SK-N-SH (cell line): ENCODE measurements around the gene MPHOSPH8. TPM values are rescaled to one million over a fixed set of nuclear protein-coding genes. Genes with fewer than 3 reads are reported as not detected.

Experiments used
- CTCF ChIA-PET: fragments of 300-600, 350-600 bp; formaldehyde crosslinking; extraction: SDS; loops from one replicate; lab custom pipeline; 2021; lab: Yijun Ruan, JAX
- POLR2A ChIA-PET: fragments of 350-600 bp; sonication (Branson Sonifier 250); formaldehyde crosslinking; extraction: SDS; loops from one replicate; lab custom pipeline; 2020; ENCODE audit warnings: antibody characterized with exemption, inconsistent platforms; lab: Yijun Ruan, JAX
- DNase-seq: peaks from one replicate; pipeline ENCODE4 v3.0.0; 2012
- H2AFZ ChIP-seq: fragments of 200-600 bp; sonication (generic); 2 replicates; pipeline ENCODE4 v1.8.1; 2016; ENCODE audit warnings: antibody characterized with exemption, mild to moderate bottlenecking, low read depth
- H3F3A ChIP-seq: fragments of 200-600 bp; sonication (generic); replicated peaks from 2 replicates; pipeline ENCODE3; 2016; ENCODE audit warnings: antibody characterized with exemption, mild to moderate bottlenecking; ENCODE audit not compliant: insufficient read depth
- H3K27ac ChIP-seq, 2 experiments: fragments of 200-500 bp in 1 of 2; fragments of 200-600 bp in 1 of 2; sonication (Bioruptor generic) in 1 of 2; sonication (generic), shearing (Covaris generic) in 1 of 2; 2 replicates each; pipeline versions ENCODE4 v1.5.1 to v1.6.1; 2014 to 2016; ENCODE audit warnings: low read depth in 2 of 2, inconsistent platforms in 1 of 2, low read length in 1 of 2, mild to moderate bottlenecking in 1 of 2, mixed read lengths in 1 of 2
- H3K27me3 ChIP-seq: fragments of 200-600 bp; sonication (generic), shearing (Covaris generic); 2 replicates; pipeline ENCODE4 v1.6.1; 2016; ENCODE audit warnings: mixed run types; ENCODE audit not compliant: insufficient read depth
- H3K36me3 ChIP-seq, 2 experiments: fragments of 200-500 bp in 1 of 2; fragments of 200-600 bp in 1 of 2; sonication (Bioruptor generic) in 1 of 2; sonication (generic) in 1 of 2; replicated peaks in 1 of 2; 2 replicates each; pipeline versions ENCODE3 to v1.5.1; 2014 to 2016; ENCODE audit warnings: low read length in 1 of 2, mild to moderate bottlenecking in 1 of 2; ENCODE audit not compliant: insufficient read depth in 2 of 2, control insufficient read depth in 1 of 2
- H3K4me1 ChIP-seq, 2 experiments: fragments of 200-500 bp in 1 of 2; fragments of 200-600 bp in 1 of 2; sonication (Bioruptor generic) in 1 of 2; sonication (generic), shearing (Covaris generic) in 1 of 2; 2 replicates each; pipeline versions ENCODE4 v1.5.1 to v1.6.1; 2014 to 2016; ENCODE audit warnings: low read depth in 1 of 2, low read length in 1 of 2, mixed run types in 1 of 2; ENCODE audit not compliant: insufficient read depth in 2 of 2, control insufficient read depth in 1 of 2
- H3K4me2 ChIP-seq: fragments of 200-600 bp; sonication (generic), shearing (Covaris generic); 2 replicates; pipeline ENCODE4 v1.6.1; 2017; ENCODE audit warnings: mixed run types
- H3K4me3 ChIP-seq, 2 experiments: fragments of 200-500 bp in 1 of 2; fragments of 200-600 bp in 1 of 2; sonication (Bioruptor generic) in 1 of 2; sonication (generic), shearing (Covaris generic) in 1 of 2; 2 replicates each; pipeline versions ENCODE4 v1.5.1 to v1.8.1; 2014 to 2016; ENCODE audit warnings: low read depth in 2 of 2, inconsistent platforms in 1 of 2, low read length in 1 of 2, mild to moderate bottlenecking in 1 of 2, mixed read lengths in 1 of 2, moderate library complexity in 1 of 2
- H3K79me2 ChIP-seq: fragments of 200-600 bp; sonication (generic); 2 replicates; pipeline ENCODE4 v1.8.1; 2017; ENCODE audit warnings: mild to moderate bottlenecking; ENCODE audit not compliant: insufficient read depth
- H3K9ac ChIP-seq: fragments of 200-600 bp; sonication (generic); 2 replicates; pipeline ENCODE4 v1.6.1; 2017; ENCODE audit warnings: mixed run types
- H3K9me2 ChIP-seq: fragments of 200-600 bp; sonication (generic); 2 replicates; pipeline ENCODE4 v1.6.1; 2017; ENCODE audit warnings: mixed run types
- H3K9me3 ChIP-seq: fragments of 200-600 bp; sonication (generic); 2 replicates; pipeline ENCODE4 v1.6.1; 2017; ENCODE audit warnings: mixed run types, mild to moderate bottlenecking, moderate library complexity
- H4K20me1 ChIP-seq: fragments of 200-600 bp; sonication (generic); 2 replicates; pipeline ENCODE4 v1.6.1; 2017; ENCODE audit warnings: mild to moderate bottlenecking, mixed run types; ENCODE audit not compliant: insufficient read depth
- CHD2 ChIP-seq: fragments of 150-350 bp; IDR thresholded peaks from 2 replicates; pipeline ENCODE4 v1.6.1; 2018; ENCODE audit warnings: low read length; ENCODE audit not compliant: partially characterized antibody
- ELF1 ChIP-seq: IDR thresholded peaks from 2 replicates; pipeline ENCODE4 v1.4.0; 2012
- EP300 ChIP-seq, 2 experiments: IDR thresholded peaks; 2 replicates each; pipeline versions ENCODE4 v1.4.0 to v1.6.1; 2012; ENCODE audit warnings: borderline replicate concordance in 1 of 2, low read depth in 1 of 2, low read length in 1 of 2
- EZH2phosphoT487 ChIP-seq: fragments of 200-600 bp; sonication (generic); IDR thresholded peaks from 2 replicates; pipeline ENCODE4 v1.6.1; 2017; ENCODE audit warnings: low read depth, mixed run types, mild to moderate bottlenecking, antibody characterized with exemption, moderate library complexity, borderline replicate concordance
- FOSL2 ChIP-seq: IDR thresholded peaks from 2 replicates; pipeline ENCODE4 v1.4.0; 2012; ENCODE audit warnings: low read depth, mild to moderate bottlenecking, moderate library complexity, borderline replicate concordance
- FOXJ3 ChIP-seq: sonication (generic); formaldehyde crosslinking; IDR thresholded peaks from 2 replicates; pipeline ENCODE4 v1.5.1; 2020; ENCODE audit warnings: mild to moderate bottlenecking, missing genetic modification reagents
- FOXM1 ChIP-seq: IDR thresholded peaks from 2 replicates; pipeline ENCODE4 v1.4.0; 2012; ENCODE audit warnings: low read depth, mild to moderate bottlenecking
- GABPA ChIP-seq: IDR thresholded peaks from 2 replicates; pipeline ENCODE4 v1.4.0; 2012; ENCODE audit warnings: low read depth, mild to moderate bottlenecking
- IRF3 ChIP-seq: fragments of 150-350 bp; IDR thresholded peaks from 2 replicates; pipeline ENCODE4 v1.6.1; 2016; ENCODE audit warnings: mild to moderate bottlenecking, low read depth, low read length
- MEF2A ChIP-seq: IDR thresholded peaks from 2 replicates; pipeline ENCODE4 v1.4.0; 2012; ENCODE audit warnings: low read depth, borderline replicate concordance
- NFIC ChIP-seq: IDR thresholded peaks from 2 replicates; pipeline ENCODE4 v1.4.0; 2012; ENCODE audit warnings: borderline replicate concordance
- NRF1 ChIP-seq: IDR thresholded peaks from 2 replicates; pipeline ENCODE4 v1.6.1; 2012; ENCODE audit warnings: low read depth, mild to moderate bottlenecking, low read length
- RCOR1 ChIP-seq: fragments of 150-350 bp; IDR thresholded peaks from 2 replicates; pipeline ENCODE4 v1.6.1; 2017; ENCODE audit warnings: antibody characterized with exemption, low read length
- RFX5 ChIP-seq: IDR thresholded peaks from 2 replicates; pipeline ENCODE4 v1.6.1; 2012; ENCODE audit warnings: mild to moderate bottlenecking, improper control_type of control experiment, low read length
- SMC3 ChIP-seq: IDR thresholded peaks from 2 replicates; pipeline ENCODE4 v1.6.1; 2012; ENCODE audit warnings: low read depth, low read length, improper control_type of control experiment
- TCF12 ChIP-seq: IDR thresholded peaks from 2 replicates; pipeline ENCODE4 v1.4.0; 2012
- TEAD4 ChIP-seq: IDR thresholded peaks from 2 replicates; pipeline ENCODE4 v1.4.0; 2012; ENCODE audit warnings: mild to moderate bottlenecking, borderline replicate concordance; ENCODE audit not compliant: insufficient read depth
- USF1 ChIP-seq: IDR thresholded peaks from 2 replicates; pipeline ENCODE4 v1.4.0; 2012; ENCODE audit warnings: low read depth, borderline replicate concordance
- YY1 ChIP-seq: IDR thresholded peaks from 2 replicates; pipeline ENCODE4 v1.4.0; 2012; ENCODE audit warnings: low read depth, mild to moderate bottlenecking
- WGBS: methylation state at CpG from one replicate; pipeline ENCODE4 v1.1.6; 2017; ENCODE audit warnings: low lambda C conversion rate; 5-methylcytosine and 5-hydroxymethylcytosine counted together
- polyA plus RNA-seq, 3 experiments: library from polyadenylated mRNA; depleted of rRNA; stranded (reverse); fragments of >200 nt; gene quantifications; 2 replicates each; pipeline ENCODE4 v1.2.3, GENCODE V29; 2012
- TF ChIP-seq, protein P1 (sequence below): IDR thresholded peaks from 2 replicates; pipeline ENCODE4 v1.6.1; 2012; ENCODE audit warnings: mild to moderate bottlenecking, low read depth, low read length, moderate library complexity
- TF ChIP-seq, protein P2 (sequence below): fragments of 200-600 bp; sonication (generic); IDR thresholded peaks from 2 replicates; pipeline ENCODE4 v1.6.1; 2017; ENCODE audit warnings: antibody characterized with exemption, mild to moderate bottlenecking, moderate library complexity
- TF ChIP-seq, protein P3 (sequence below): IDR thresholded peaks from 2 replicates; pipeline ENCODE4 v1.4.0; 2012; ENCODE audit warnings: low read depth

Gene MPHOSPH8
- polyA plus RNA-seq, 1 of the 3 experiments (the other 2 are of a cell fraction): 11.1 TPM

GRCh38 chr13:19658831-19659230 is 25.4 kb downstream of the MPHOSPH8 start:
- Histone ChIP-seq H3K9me3 (no peaks in the 10 kb centered on the region), H3K4me2 (no peak overlapping the region), H3K4me3 (no peak overlapping the region), H3K9ac (no peak overlapping the region), H3K36me3 (peaks cover 18 to 40% of the 10 kb centered on the region in 2 experiments), H4K20me1 (no peaks in the 10 kb centered on the region), H3K27me3 (no peaks in the 10 kb centered on the region), H3F3A (peaks cover 3% of the 10 kb centered on the region), H3K9me2 (no peaks in the 10 kb centered on the region), H2AFZ (no peak overlapping the region), H3K79me2 (no peaks in the 10 kb centered on the region), H3K4me1 (peaks cover 0 to 11% of the 10 kb centered on the region in 2 experiments; a peak in 1 of 4 replicates), H3K27ac (peak overlapping the region in 1 of 2 experiments; percentile 62; a peak in 1 of 4 replicates)
- no peak for TF ChIP-seq TCF12
- TF ChIP-seq ELF1: no peak
- no peak for TF ChIP-seq FOSL2
- no peak for TF ChIP-seq EP300 (IDR thresholded peaks at IDR 0.05; ENCODE audit: borderline replicate concordance in 1 of 2, low read depth in 1 of 2, low read length in 1 of 2)
- ChIA-PET CTCF (interaction anchor here (1.0 to 1.3 kb wide), 3 partner anchors 21 to 87 kb away, joined by 3 to 5 read pairs (median 3); no protein-coding TSS in a partner anchor), POLR2A (no interaction called here)
- no peak for DNase-seq

GRCh38 chr13:19661126-19661525 is 27.7 kb downstream of the MPHOSPH8 start:
- H3K9me3 ChIP-seq: no peaks in the 10 kb centered on the region
- peaks cover 24 to 41% of the 10 kb centered on the region in 2 experiments for H3K36me3 ChIP-seq
- CTCF ChIA-PET: interaction anchor here (1.1 kb wide), 2 partner anchors 10 to 18 kb away, joined by 3 to 5 read pairs; no protein-coding TSS in a partner anchor
- peaks cover 0 to 18% of the 10 kb centered on the region in 2 experiments; a peak in 1 of 4 replicates for H3K4me1 ChIP-seq
- no peak overlapping the region for H2AFZ ChIP-seq
- TF ChIP-seq GABPA (no peak), YY1 (no peak), CHD2 (no peak), RCOR1 (no peak), EP300 (IDR thresholded peaks at IDR 0.05; ENCODE audit: borderline replicate concordance in 1 of 2, low read depth in 1 of 2, low read length in 1 of 2) (no peak), MEF2A (no peak), FOSL2 (no peak), NRF1 (no peak), TEAD4 (no peak), RFX5 (no peak), NFIC (no peak), SMC3 (no peak), FOXJ3 (no peak), FOXM1 (no peak), USF1 (no peak), IRF3 (no peak), EZH2phosphoT487 (no peak)
- TF ChIP-seq, protein P1, sequence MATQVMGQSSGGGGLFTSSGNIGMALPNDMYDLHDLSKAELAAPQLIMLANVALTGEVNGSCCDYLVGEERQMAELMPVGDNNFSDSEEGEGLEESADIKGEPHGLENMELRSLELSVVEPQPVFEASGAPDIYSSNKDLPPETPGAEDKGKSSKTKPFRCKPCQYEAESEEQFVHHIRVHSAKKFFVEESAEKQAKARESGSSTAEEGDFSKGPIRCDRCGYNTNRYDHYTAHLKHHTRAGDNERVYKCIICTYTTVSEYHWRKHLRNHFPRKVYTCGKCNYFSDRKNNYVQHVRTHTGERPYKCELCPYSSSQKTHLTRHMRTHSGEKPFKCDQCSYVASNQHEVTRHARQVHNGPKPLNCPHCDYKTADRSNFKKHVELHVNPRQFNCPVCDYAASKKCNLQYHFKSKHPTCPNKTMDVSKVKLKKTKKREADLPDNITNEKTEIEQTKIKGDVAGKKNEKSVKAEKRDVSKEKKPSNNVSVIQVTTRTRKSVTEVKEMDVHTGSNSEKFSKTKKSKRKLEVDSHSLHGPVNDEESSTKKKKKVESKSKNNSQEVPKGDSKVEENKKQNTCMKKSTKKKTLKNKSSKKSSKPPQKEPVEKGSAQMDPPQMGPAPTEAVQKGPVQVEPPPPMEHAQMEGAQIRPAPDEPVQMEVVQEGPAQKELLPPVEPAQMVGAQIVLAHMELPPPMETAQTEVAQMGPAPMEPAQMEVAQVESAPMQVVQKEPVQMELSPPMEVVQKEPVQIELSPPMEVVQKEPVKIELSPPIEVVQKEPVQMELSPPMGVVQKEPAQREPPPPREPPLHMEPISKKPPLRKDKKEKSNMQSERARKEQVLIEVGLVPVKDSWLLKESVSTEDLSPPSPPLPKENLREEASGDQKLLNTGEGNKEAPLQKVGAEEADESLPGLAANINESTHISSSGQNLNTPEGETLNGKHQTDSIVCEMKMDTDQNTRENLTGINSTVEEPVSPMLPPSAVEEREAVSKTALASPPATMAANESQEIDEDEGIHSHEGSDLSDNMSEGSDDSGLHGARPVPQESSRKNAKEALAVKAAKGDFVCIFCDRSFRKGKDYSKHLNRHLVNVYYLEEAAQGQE: no peak
- TF ChIP-seq, protein P2, sequence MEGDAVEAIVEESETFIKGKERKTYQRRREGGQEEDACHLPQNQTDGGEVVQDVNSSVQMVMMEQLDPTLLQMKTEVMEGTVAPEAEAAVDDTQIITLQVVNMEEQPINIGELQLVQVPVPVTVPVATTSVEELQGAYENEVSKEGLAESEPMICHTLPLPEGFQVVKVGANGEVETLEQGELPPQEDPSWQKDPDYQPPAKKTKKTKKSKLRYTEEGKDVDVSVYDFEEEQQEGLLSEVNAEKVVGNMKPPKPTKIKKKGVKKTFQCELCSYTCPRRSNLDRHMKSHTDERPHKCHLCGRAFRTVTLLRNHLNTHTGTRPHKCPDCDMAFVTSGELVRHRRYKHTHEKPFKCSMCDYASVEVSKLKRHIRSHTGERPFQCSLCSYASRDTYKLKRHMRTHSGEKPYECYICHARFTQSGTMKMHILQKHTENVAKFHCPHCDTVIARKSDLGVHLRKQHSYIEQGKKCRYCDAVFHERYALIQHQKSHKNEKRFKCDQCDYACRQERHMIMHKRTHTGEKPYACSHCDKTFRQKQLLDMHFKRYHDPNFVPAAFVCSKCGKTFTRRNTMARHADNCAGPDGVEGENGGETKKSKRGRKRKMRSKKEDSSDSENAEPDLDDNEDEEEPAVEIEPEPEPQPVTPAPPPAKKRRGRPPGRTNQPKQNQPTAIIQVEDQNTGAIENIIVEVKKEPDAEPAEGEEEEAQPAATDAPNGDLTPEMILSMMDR: no peak
- TF ChIP-seq, protein P3, sequence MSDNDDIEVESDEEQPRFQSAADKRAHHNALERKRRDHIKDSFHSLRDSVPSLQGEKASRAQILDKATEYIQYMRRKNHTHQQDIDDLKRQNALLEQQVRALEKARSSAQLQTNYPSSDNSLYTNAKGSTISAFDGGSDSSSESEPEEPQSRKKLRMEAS: no peak
- no peak for DNase-seq
- no peak overlapping the region for H3K27ac ChIP-seq
- H3K4me2 ChIP-seq: no peak overlapping the region
- peaks cover 3% of the 10 kb centered on the region for H3F3A ChIP-seq
- no peaks in the 10 kb centered on the region for H3K9me2 ChIP-seq
- no peaks in the 10 kb centered on the region for H4K20me1 ChIP-seq
- WGBS: 94% methylated on average over 2 of the region's 2 CpGs
- H3K4me3 ChIP-seq: no peak overlapping the region
- H3K79me2 ChIP-seq: no peaks in the 10 kb centered on the region
- POLR2A ChIA-PET: no interaction called here
- H3K27me3 ChIP-seq: no peaks in the 10 kb centered on the region
- no peak overlapping the region for H3K9ac ChIP-seq
